ENCODE results near the gene PLD6. TPM values are rescaled to one million over a fixed set of nuclear protein-coding genes. Genes with fewer than 3 reads are reported as not detected.

Gene PLD6
- total RNA-seq, 1 experiment from 2014 or later = 0.09 TPM

DNA sequence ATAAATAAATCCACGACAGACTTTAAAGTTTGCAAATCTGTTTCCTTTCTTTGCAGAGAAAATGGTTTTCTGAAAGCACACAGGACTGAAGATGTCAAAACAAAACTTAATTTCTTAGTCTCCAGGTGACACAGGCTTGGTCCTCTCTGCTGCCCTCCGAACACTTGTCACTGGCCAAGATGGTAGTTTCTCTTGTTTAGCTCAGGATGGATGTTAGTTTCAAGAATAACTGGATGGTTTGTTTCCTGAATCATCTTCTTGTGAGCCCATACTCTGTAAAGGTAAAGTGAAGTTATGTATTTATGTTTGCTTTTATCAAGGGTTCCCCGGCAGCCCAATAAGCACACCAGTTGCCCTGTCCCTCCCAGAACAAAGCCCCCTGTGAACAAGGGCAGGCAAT is 40.7 kb upstream of the PLD6 start:
- Histone ChIP-seq H2BK15ac (ENCODE audit: low read depth, low read length) (no peak overlapping the region), H3K4me2 (ENCODE audit: insufficient read depth, insufficient read length, low read length) (no peak overlapping the region), H2BK120ac (ENCODE audit: low read depth, low read length, poor library complexity, severe bottlenecking) (no peak overlapping the region), H3K4ac (ENCODE audit: low read depth, low read length) (no peak overlapping the region), H4K8ac (replicated peaks; ENCODE audit: insufficient read length, low read depth, low read length) (no peak overlapping the region), H3K79me1 (ENCODE audit: insufficient read depth, low read depth, low read length, poor library complexity, severe bottlenecking) (no peaks in the 10 kb centered on the region), H4K20me1 (ENCODE audit: control insufficient read depth, insufficient read depth, insufficient read length) (no peaks in the 10 kb centered on the region), H4K5ac (ENCODE audit: insufficient read length, low read depth, low read length) (no peak overlapping the region), H3K14ac (ENCODE audit: insufficient read depth, low read length) (no peak overlapping the region), H3K23me2 (ENCODE audit: insufficient read length, low read depth, low read length, poor library complexity, severe bottlenecking) (no peaks in the 10 kb centered on the region), H3K23ac (ENCODE audit: insufficient read length, low read depth, low read length) (no peak overlapping the region), H3K79me2 (ENCODE audit: insufficient read depth, low read length) (no peaks in the 10 kb centered on the region), H3T11ph (ENCODE audit: low read length) (no peak overlapping the region), H2AK5ac (ENCODE audit: insufficient read length, low read length) (no peak overlapping the region), H3K56ac (ENCODE audit: insufficient read length, low read depth, low read length) (no peak overlapping the region), H3K27ac (ENCODE audit: insufficient read length, low read depth, low read length) (no peak overlapping the region), H3K4me1 (ENCODE audit: insufficient read depth, low read length) (no peaks in the 10 kb centered on the region), H3K9ac (ENCODE audit: extremely low read depth, insufficient read length, low read length) (no peak overlapping the region), H2BK5ac (ENCODE audit: insufficient read length, low read length) (no peak overlapping the region), H3K9me3 (ENCODE audit: control insufficient read depth, low read depth, low read length) (no peaks in the 10 kb centered on the region), H3K27me3 (ENCODE audit: insufficient read depth, low read length) (no peaks in the 10 kb centered on the region), H3K18ac (ENCODE audit: insufficient read length, low read depth, low read length) (no peak overlapping the region), H2BK12ac (ENCODE audit: insufficient read length, low read depth, low read length) (no peak overlapping the region), H2BK20ac (ENCODE audit: low read depth, low read length, poor library complexity, severe bottlenecking) (no peak overlapping the region), H4K91ac (ENCODE audit: insufficient read length, low read depth, low read length) (no peak overlapping the region), H2AFZ (ENCODE audit: low read length) (no peak overlapping the region)
- no peaks in the 10 kb centered on the region for H3K27me3 Mint-ChIP-seq (ENCODE audit: low read depth)
- H3K27ac Mint-ChIP-seq = no peak overlapping the region
- DNase-seq = no peak
- H3K4me1 Mint-ChIP-seq = peaks cover 0 to 6% of the 10 kb centered on the region in 2 experiments; a peak in 1 of 4 replicates
- TF ChIP-seq, protein P1, sequence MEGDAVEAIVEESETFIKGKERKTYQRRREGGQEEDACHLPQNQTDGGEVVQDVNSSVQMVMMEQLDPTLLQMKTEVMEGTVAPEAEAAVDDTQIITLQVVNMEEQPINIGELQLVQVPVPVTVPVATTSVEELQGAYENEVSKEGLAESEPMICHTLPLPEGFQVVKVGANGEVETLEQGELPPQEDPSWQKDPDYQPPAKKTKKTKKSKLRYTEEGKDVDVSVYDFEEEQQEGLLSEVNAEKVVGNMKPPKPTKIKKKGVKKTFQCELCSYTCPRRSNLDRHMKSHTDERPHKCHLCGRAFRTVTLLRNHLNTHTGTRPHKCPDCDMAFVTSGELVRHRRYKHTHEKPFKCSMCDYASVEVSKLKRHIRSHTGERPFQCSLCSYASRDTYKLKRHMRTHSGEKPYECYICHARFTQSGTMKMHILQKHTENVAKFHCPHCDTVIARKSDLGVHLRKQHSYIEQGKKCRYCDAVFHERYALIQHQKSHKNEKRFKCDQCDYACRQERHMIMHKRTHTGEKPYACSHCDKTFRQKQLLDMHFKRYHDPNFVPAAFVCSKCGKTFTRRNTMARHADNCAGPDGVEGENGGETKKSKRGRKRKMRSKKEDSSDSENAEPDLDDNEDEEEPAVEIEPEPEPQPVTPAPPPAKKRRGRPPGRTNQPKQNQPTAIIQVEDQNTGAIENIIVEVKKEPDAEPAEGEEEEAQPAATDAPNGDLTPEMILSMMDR (conservative IDR thresholded peaks at IDR 0.05) = no peak
- no peaks in the 10 kb centered on the region for H3K9me3 Mint-ChIP-seq
- no CpG with 5 or more reads among the region's 3 CpGs for WGBS (ENCODE audit: extremely low coverage, insufficient read length, low lambda C conversion rate)
- H3K36me3 Mint-ChIP-seq (ENCODE audit: insufficient read depth in 1 of 3, low read depth in 3 of 3) = peaks cover 15 to 57% (median 51%) of the 10 kb centered on the region in 3 experiments; a peak in 6 of 7 replicates
- H3K4me3 Mint-ChIP-seq = no peak overlapping the region

All from H9 (cell line).